ENCODE measurements around the gene SCO2. TPM values are rescaled to one million over a fixed set of nuclear protein-coding genes. Genes with fewer than 3 reads are reported as not detected.
A peak's percentile ranks its signal among the peaks of the same experiment; 100 is the strongest.

SCO2 gene
- total RNA-seq, 2 experiments from 2014 or later: 4.1 to 4.9 TPM

DNA sequence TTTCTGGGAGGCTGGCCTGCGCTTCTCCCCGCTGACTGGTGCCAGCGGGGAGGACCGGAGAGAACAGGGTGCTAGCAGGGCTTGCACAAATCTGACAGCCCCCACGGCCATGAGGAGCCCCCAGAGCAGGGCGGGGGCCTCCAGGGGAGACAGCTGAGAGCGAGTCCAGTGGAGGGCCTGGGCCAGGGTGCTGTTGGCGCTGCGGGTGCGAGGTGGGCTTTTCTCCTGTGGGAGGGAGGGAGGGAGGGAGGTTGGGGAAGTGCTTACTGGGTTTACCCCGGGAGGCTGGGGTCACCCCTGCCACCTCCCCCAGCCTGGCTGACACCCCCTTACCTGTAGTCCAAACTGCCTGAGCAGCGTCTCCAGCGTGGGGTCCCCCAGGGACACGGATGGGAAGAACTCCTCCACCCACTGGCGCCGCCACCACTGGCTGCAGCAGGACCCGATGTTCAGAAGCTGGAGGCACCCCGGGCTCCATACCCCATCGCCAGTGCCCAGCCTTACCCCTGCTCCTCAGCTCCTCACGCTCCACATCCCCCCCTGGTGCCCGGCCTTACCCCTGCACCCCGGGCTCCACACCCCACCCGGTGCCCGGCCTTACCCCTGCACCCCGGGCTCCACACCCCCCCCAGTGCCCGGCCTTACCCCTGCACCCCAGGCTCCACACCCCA is 21.8 kb downstream of the SCO2 start:
- Histone ChIP-seq H3K27ac (ENCODE audit: low read depth, low read length, poor library complexity, severe bottlenecking) (no peak overlapping the region), H3K4me3 (ENCODE audit: low read depth, low read length, poor library complexity, severe bottlenecking) (no peak overlapping the region), H3K9me3 (ENCODE audit: low read length) (no peaks in the 10 kb centered on the region), H2AFZ (ENCODE audit: low read length) (no peak overlapping the region), H3K4me2 (ENCODE audit: low read length) (no peak overlapping the region), H3K9me2 (ENCODE audit: insufficient read depth, low read length) (no peaks in the 10 kb centered on the region), H3K4me1 (ENCODE audit: insufficient read depth, low read length, poor library complexity, severe bottlenecking) (peaks cover 12% of the 10 kb centered on the region), H3K36me3 (ENCODE audit: insufficient read depth, low read length) (peaks cover 20% of the 10 kb centered on the region; the same call in 1 of the 2 replicates), H3K79me2 (ENCODE audit: insufficient read depth, low read depth, low read length) (peaks cover 10% of the 10 kb centered on the region), H4K20me1 (ENCODE audit: insufficient read depth, low read length) (no peaks in the 10 kb centered on the region)
- DNase-seq (ENCODE audit: low spot score): no peak
- intact Hi-C loops (cut with micrococcal nuclease; ENCODE audit: unreplicated experiment): loop anchor here (10.0 kb wide), 1 partner anchor 259 kb away; the partner anchor contains the start of gene TUBGCP6
- BruUV-seq (replicated peaks): no TSS peak
- TF ChIP-seq, protein P1, sequence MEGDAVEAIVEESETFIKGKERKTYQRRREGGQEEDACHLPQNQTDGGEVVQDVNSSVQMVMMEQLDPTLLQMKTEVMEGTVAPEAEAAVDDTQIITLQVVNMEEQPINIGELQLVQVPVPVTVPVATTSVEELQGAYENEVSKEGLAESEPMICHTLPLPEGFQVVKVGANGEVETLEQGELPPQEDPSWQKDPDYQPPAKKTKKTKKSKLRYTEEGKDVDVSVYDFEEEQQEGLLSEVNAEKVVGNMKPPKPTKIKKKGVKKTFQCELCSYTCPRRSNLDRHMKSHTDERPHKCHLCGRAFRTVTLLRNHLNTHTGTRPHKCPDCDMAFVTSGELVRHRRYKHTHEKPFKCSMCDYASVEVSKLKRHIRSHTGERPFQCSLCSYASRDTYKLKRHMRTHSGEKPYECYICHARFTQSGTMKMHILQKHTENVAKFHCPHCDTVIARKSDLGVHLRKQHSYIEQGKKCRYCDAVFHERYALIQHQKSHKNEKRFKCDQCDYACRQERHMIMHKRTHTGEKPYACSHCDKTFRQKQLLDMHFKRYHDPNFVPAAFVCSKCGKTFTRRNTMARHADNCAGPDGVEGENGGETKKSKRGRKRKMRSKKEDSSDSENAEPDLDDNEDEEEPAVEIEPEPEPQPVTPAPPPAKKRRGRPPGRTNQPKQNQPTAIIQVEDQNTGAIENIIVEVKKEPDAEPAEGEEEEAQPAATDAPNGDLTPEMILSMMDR (conservative IDR thresholded peaks at IDR 0.05; ENCODE audit: low read length): 0 out of 2 replicates have a peak, but pooled peaks have one; percentile 20
- TF ChIP-seq EZH2phosphoT487 (IDR thresholded peaks at IDR 0.05; ENCODE audit: borderline replicate concordance, low read depth, low read length): no peak
- ChIA-PET CTCF (ENCODE audit: unreplicated experiment) (no interaction called here), POLR2A (no interaction called here)

DNA sequence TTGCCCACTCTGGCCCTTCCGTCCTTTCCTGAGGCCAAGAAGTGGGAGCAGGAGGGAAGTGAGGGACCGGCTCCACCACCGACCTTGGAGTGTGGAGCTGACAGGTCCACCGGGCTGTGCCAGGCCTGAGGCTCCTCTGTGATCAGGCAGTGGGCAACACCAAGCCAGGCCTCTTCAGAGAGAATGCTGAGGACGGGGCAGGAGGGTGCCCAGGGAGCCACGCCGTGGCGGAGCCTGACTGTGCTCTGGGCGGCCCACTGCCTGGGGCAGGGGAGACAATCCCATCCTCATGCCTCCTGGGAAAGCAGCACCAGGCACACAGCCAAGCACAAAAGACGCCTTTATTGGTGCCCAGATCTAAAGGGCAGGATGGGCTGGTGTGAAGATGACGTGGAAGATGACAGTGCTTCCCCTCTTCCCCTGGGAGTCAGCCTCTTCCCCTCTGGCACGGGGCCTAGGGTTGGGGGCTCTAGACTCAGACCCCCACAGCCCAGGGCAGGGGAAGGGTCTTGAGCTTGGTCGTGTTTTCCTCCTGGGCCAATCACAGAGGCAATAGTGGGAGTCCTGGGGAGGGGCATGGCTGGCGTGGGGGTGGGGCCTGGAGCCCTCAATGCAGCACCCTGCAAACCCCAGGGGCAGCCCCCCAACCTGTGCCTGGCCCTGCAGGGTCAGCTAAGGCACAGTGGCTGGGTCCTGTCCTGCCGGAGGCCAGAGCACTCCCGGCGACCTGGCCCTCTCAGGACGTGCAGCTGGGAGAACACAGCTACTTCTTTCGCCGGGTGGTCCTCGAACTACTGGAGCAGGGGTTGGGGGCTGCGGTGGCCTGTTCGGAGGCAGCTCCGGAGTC is 22.5 kb downstream of the SCO2 start:
- intact Hi-C loops (cut with micrococcal nuclease; ENCODE audit: unreplicated experiment): loop anchor here (10.0 kb wide), 1 partner anchor 258 kb away; the partner anchor contains the start of gene TUBGCP6
- TF ChIP-seq, protein P1 (conservative IDR thresholded peaks at IDR 0.05; ENCODE audit: low read length): no peak
- TF ChIP-seq EZH2phosphoT487 (IDR thresholded peaks at IDR 0.05; ENCODE audit: borderline replicate concordance, low read depth, low read length): no peak
- H3K4me3 ChIP-seq (ENCODE audit: low read depth, low read length, poor library complexity, severe bottlenecking): no peak overlapping the region
- no peaks in the 10 kb centered on the region for H3K9me2 ChIP-seq (ENCODE audit: insufficient read depth, low read length)
- no TSS peak for BruUV-seq (replicated peaks)
- POLR2A ChIA-PET: no interaction called here
- no peak overlapping the region for H3K4me2 ChIP-seq (ENCODE audit: low read length)
- no peaks in the 10 kb centered on the region for H3K9me3 ChIP-seq (ENCODE audit: low read length)
- H3K79me2 ChIP-seq (ENCODE audit: insufficient read depth, low read depth, low read length): peaks cover 6% of the 10 kb centered on the region; the same call in 1 of the 2 replicates
- H3K27ac ChIP-seq (ENCODE audit: low read depth, low read length, poor library complexity, severe bottlenecking): no peak overlapping the region
- H3K4me1 ChIP-seq (ENCODE audit: insufficient read depth, low read length, poor library complexity, severe bottlenecking): peaks cover 18% of the 10 kb centered on the region
- CTCF ChIA-PET (ENCODE audit: unreplicated experiment): no interaction called here
- no peaks in the 10 kb centered on the region for H4K20me1 ChIP-seq (ENCODE audit: insufficient read depth, low read length)
- DNase-seq (ENCODE audit: low spot score): no peak
- H3K36me3 ChIP-seq (ENCODE audit: insufficient read depth, low read length): peaks cover 20% of the 10 kb centered on the region; the same call in 1 of the 2 replicates
- H2AFZ ChIP-seq (ENCODE audit: low read length): no peak overlapping the region

Data from OCI-LY7 (cell line).